NCI-H1105 (cell line): Measurements from ENCODE around the gene UBE2I.
A peak's percentile ranks its signal among the peaks of the same experiment; 100 is the strongest.

ENCODE experiments used
- DNase-seq: peaks from one replicate; lab custom pipeline; 2025; lab: John Stamatoyannopoulos, UW

UBE2I gene

GRCh38 chr16:1361685-1362360, 52.4 kb downstream of the UBE2I start:
- DNase-seq = no peak

- DNase-seq = no peak
Observed at GRCh38 chr16:1362807-1363206, 53.4 kb downstream of the UBE2I start.

GRCh38 chr16:1363501-1364041, 54.1 kb downstream of the UBE2I start:
- no peak for DNase-seq

GRCh38 chr16:1364510-1364909, 55.1 kb downstream of the UBE2I start:
- no peak for DNase-seq

- DNase-seq = no peak
Observed at GRCh38 chr16:1366060-1366711, 56.8 kb downstream of the UBE2I start.

GRCh38 chr16:1366712-1367299, 57.4 kb downstream of the UBE2I start:
- no peak for DNase-seq

GRCh38 chr16:1367486-1368174, 58.2 kb downstream of the UBE2I start:
- peak; percentile 56 for DNase-seq

- DNase-seq = no peak
Observed at GRCh38 chr16:1371054-1371978, 61.9 kb downstream of the UBE2I start.

- no peak for DNase-seq
Observed at GRCh38 chr16:1372292-1372950, 63.0 kb downstream of the UBE2I start.

GRCh38 chr16:1374418-1375297, 65.2 kb downstream of the UBE2I start:
- no peak for DNase-seq

- DNase-seq = no peak
Observed at GRCh38 chr16:1375298-1375640, 65.8 kb downstream of the UBE2I start.

GRCh38 chr16:1375741-1376410, 66.4 kb downstream of the UBE2I start:
- DNase-seq = no peak
